ENCODE measurements around the gene GABRG3. TPM values are rescaled to one million over a fixed set of nuclear protein-coding genes. Genes with fewer than 3 reads are reported as not detected.

Gene GABRG3
- not detected in 2 replicates for total RNA-seq

GRCh38 chr15:26970712-26971210 lies at the start of gene GABRG3:
GABRG3 (plus strand) TSS chr15:26971181.

Other genes starting within 250 kb of the GABRG3 start
- under 0.01 TPM in 2 replicates for gene GABRB3, start 198.1 kb upstream of the GABRG3 start, total RNA-seq
- 0.17 and 0.30 TPM in 2 replicates for gene GABRA5, start 104.1 kb upstream of the GABRG3 start, total RNA-seq

Data from bronchus fibroblast of lung (primary cell).